HCT116 (cell line): ENCODE data around the gene SQSTM1. TPM values are rescaled to one million over a fixed set of nuclear protein-coding genes. Genes with fewer than 3 reads are reported as not detected.
A peak's percentile ranks its signal among the peaks of the same experiment; 100 is the strongest.

ENCODE experiments used
- ATAC-seq: fragments of 200-7000 bp; cut with Tn5 transposase; 2 replicates; pipeline ENCODE4 v1.9.1; 2020; ENCODE audit warnings: mild to moderate bottlenecking, moderate library complexity
- Bru-seq: library from RNA; stranded (reverse); fragments of 400-500 nt; gene quantifications from one replicate; lab custom pipeline; 2021; lab: Mats Ljungman, UMichigan
- BruChase-seq, 2 experiments: library from RNA; stranded (reverse); fragments of 400-500 nt; gene quantifications; one replicate each; lab custom pipeline; 2021; lab: Mats Ljungman, UMichigan
- BruUV-seq: library from RNA; stranded (reverse); fragments of 400-500 nt; replicated peaks from 2 replicates; lab custom pipeline; 2021; lab: Mats Ljungman, UMichigan
- CTCF ChIA-PET: fragments of 300-600 bp; sonication (Branson Sonifier 250); formaldehyde crosslinking; loops from one replicate; lab custom pipeline; 2021; ENCODE audit warnings: antibody characterized with exemption; lab: Charles Lee
- POLR2A ChIA-PET: fragments of 300-600, 350-600 bp; sonication (Branson Sonifier 250); formaldehyde crosslinking; loops from one replicate; lab custom pipeline; 2021; ENCODE audit warnings: antibody characterized with exemption; lab: Charles Lee
- RAD21 ChIA-PET, 2 experiments: fragments of 300-600 bp; sonication (Branson Sonifier 250); formaldehyde crosslinking; loops; one replicate each; lab custom pipeline; 2023; ENCODE audit warnings: low total read pairs in 2 of 2; ENCODE audit not compliant: uncharacterized antibody in 2 of 2, unreplicated experiment in 2 of 2, low non-redundant PET in 1 of 2; lab: Charles Lee
- DNase-seq: peaks from one replicate; pipeline ENCODE4 v3.0.0-alpha.2; 2010; ENCODE audit warnings: low read depth, low spot score
- H2AFZ ChIP-seq: fragments of 200-600 bp; shearing (Covaris generic), sonication (generic); 2 replicates; pipeline ENCODE4 v1.6.1; 2017; ENCODE audit warnings: low read depth, mixed run types, mixed read lengths, antibody characterized with exemption, low read length; ENCODE audit not compliant: poor library complexity, severe bottlenecking
- H3K27ac ChIP-seq: 2 replicates; pipeline ENCODE4 v1.5.1; 2012; ENCODE audit warnings: low read depth, low read length
- H3K27me3 ChIP-seq: fragments of 200-600 bp; sonication (generic); 2 replicates; pipeline ENCODE4 v1.6.1; 2016; ENCODE audit warnings: mixed run types, low read length, mixed read lengths; ENCODE audit not compliant: insufficient read depth
- H3K36me3 ChIP-seq, 2 experiments: fragments of 200-500 bp in 1 of 2; fragments of 200-600 bp in 1 of 2; sonication (Bioruptor generic) in 1 of 2; sonication (generic) in 1 of 2; 2 replicates each; pipeline versions ENCODE4 v1.5.1 to v1.6.1; 2014 to 2016; ENCODE audit warnings: low read length in 2 of 2, inconsistent platforms in 1 of 2, mixed read lengths in 1 of 2, mixed run types in 1 of 2; ENCODE audit not compliant: insufficient read depth in 2 of 2, control insufficient read depth in 1 of 2
- H3K4me1 ChIP-seq, 2 experiments: fragments of 200-600 bp in 1 of 2; sonication (generic) in 1 of 2; 2 replicates each; pipeline versions ENCODE4 v1.5.1 to v1.6.1; 2012 to 2017; ENCODE audit warnings: low read length in 2 of 2, inconsistent platforms in 1 of 2, mild to moderate bottlenecking in 1 of 2, mixed read lengths in 1 of 2, mixed run types in 1 of 2, moderate library complexity in 1 of 2; ENCODE audit not compliant: insufficient read depth in 2 of 2, control insufficient read depth in 1 of 2
- H3K4me2 ChIP-seq: fragments of 200-600 bp; sonication (generic); 2 replicates; pipeline ENCODE4 v1.6.1; 2017; ENCODE audit warnings: mixed run types, low read length, mixed read lengths
- H3K4me3 ChIP-seq, 2 experiments: fragments of 200-600 bp in 1 of 2; sonication (generic) in 1 of 2; replicated peaks in 1 of 2; 2 replicates each; pipeline ENCODE4 v1.5.1; 2011 to 2016; ENCODE audit warnings: low read length in 2 of 2, control low read depth in 1 of 2, low read depth in 1 of 2, mild to moderate bottlenecking in 1 of 2, mixed read lengths in 1 of 2, mixed run types in 1 of 2
- H3K79me2 ChIP-seq: fragments of 200-600 bp; sonication (generic); 2 replicates; pipeline ENCODE4 v1.6.1; 2017; ENCODE audit warnings: mild to moderate bottlenecking, mixed run types, low read length, moderate library complexity, mixed read lengths; ENCODE audit not compliant: insufficient read depth
- H3K9ac ChIP-seq: fragments of 200-600 bp; sonication (generic); 2 replicates; pipeline ENCODE4 v1.6.1; 2016; ENCODE audit warnings: low read length, mixed read lengths
- H3K9me2 ChIP-seq: fragments of 200-600 bp; sonication (generic), shearing (Covaris generic); 2 replicates; pipeline ENCODE4 v1.6.1; 2017; ENCODE audit warnings: mixed run types, mild to moderate bottlenecking, moderate library complexity; ENCODE audit not compliant: insufficient read depth
- H3K9me3 ChIP-seq, 2 experiments: fragments of 200-500 bp in 1 of 2; fragments of 200-600 bp in 1 of 2; sonication (Bioruptor generic) in 1 of 2; sonication (generic) in 1 of 2; 2 replicates each; pipeline ENCODE4 v1.6.1; 2014 to 2017; ENCODE audit warnings: low read length in 2 of 2, mixed read lengths in 2 of 2, inconsistent platforms in 1 of 2, low read depth in 1 of 2, mild to moderate bottlenecking in 1 of 2, mixed run types in 1 of 2, moderate library complexity in 1 of 2; ENCODE audit not compliant: control insufficient read depth in 1 of 2, insufficient read depth in 1 of 2
- H4K20me1 ChIP-seq: fragments of 200-600 bp; sonication (generic), shearing (Covaris generic); 2 replicates; pipeline ENCODE4 v1.6.1; 2017; ENCODE audit warnings: mixed run types, mild to moderate bottlenecking, moderate library complexity; ENCODE audit not compliant: insufficient read depth
- CEBPB ChIP-seq: IDR thresholded peaks from 2 replicates; pipeline ENCODE4 v1.6.1; 2012; ENCODE audit warnings: low read depth
- CTCF ChIP-seq, 3 experiments: fragments of 200-600 bp in 1 of 3; sonication (generic) in 1 of 3; IDR thresholded peaks in 2 of 3; conservative IDR thresholded peaks in 1 of 3; 2 replicates each; pipeline ENCODE4 v1.5.1; 2012 to 2017; ENCODE audit warnings: low read depth in 2 of 3, low read length in 2 of 3, antibody characterized with exemption in 1 of 3, borderline replicate concordance in 1 of 3, control low read depth in 1 of 3, mild to moderate bottlenecking in 1 of 3, mixed read lengths in 1 of 3, mixed run types in 1 of 3, moderate library complexity in 1 of 3; ENCODE audit not compliant: insufficient read depth in 1 of 3
- ELF1 ChIP-seq: IDR thresholded peaks from 2 replicates; pipeline ENCODE4 v1.6.1; 2012; ENCODE audit warnings: low read depth, borderline replicate concordance
- EZH2 ChIP-seq: fragments of 200-600 bp; sonication (generic); IDR thresholded peaks from 2 replicates; pipeline ENCODE4 v1.6.1; 2017; ENCODE audit warnings: antibody characterized with exemption, mixed run types
- EZH2phosphoT487 ChIP-seq: fragments of 200-600 bp; IDR thresholded peaks from 2 replicates; pipeline ENCODE4 v1.6.1; 2018; ENCODE audit warnings: antibody characterized with exemption, borderline replicate concordance
- POLR2A ChIP-seq: IDR thresholded peaks from 2 replicates; pipeline ENCODE4 v1.7.0; 2011; ENCODE audit warnings: borderline replicate concordance; ENCODE audit not compliant: insufficient read depth, insufficient read length; ENCODE audit errors: extremely low read depth
- POLR2AphosphoS5 ChIP-seq: IDR thresholded peaks from 2 replicates; pipeline ENCODE4 v1.6.1; 2011; ENCODE audit warnings: mild to moderate bottlenecking, low read depth, low read length, moderate library complexity
- RAD21 ChIP-seq: IDR thresholded peaks from 2 replicates; pipeline ENCODE4 v1.6.1; 2012; ENCODE audit warnings: low read depth, mild to moderate bottlenecking
- TCF7L2 ChIP-seq: IDR thresholded peaks from 2 replicates; pipeline ENCODE4 v1.7.0; 2011; ENCODE audit warnings: borderline replicate concordance, inconsistent platforms; ENCODE audit not compliant: insufficient read depth, insufficient read length; ENCODE audit errors: extremely low read depth
- ZFX ChIP-seq: fragments of 450-650 bp; IDR thresholded peaks from 2 replicates; pipeline ENCODE4 v1.6.1; 2017
- intact Hi-C: fragments of 100-400 bp; cut with micrococcal nuclease; formaldehyde crosslinking; loops from 2 replicates; pipeline ENCODE4 v1.10.0; 2022
- long read RNA-seq: library from polyadenylated mRNA; unstranded; transcript quantifications from one replicate; pipeline ENCODE4 v2.0.0, GENCODE V29; 2021; ENCODE audit not compliant: unreplicated experiment
- polyA plus RNA-seq: library from polyadenylated mRNA; unstranded; fragments of >200 nt; gene quantifications from 2 replicates; pipeline ENCODE4 v1.2.1, GENCODE V29; 2012; ENCODE audit warnings: missing spikeins
- total RNA-seq: library from RNA; stranded (reverse); gene quantifications from one replicate; pipeline ENCODE4 v1.2.1, GENCODE V29; 2021; ENCODE audit not compliant: unreplicated experiment
- TF ChIP-seq, protein P1 (sequence below): IDR thresholded peaks from 2 replicates; pipeline ENCODE4 v1.6.1; 2011; ENCODE audit warnings: mild to moderate bottlenecking, low read length, moderate library complexity; ENCODE audit not compliant: insufficient replicate concordance; ENCODE audit errors: extremely low read depth
- TF ChIP-seq, protein P2 (sequence below): IDR thresholded peaks from 2 replicates; pipeline ENCODE4 v1.6.1; 2012

The SQSTM1 gene
- total RNA-seq (299 TPM), Bru-seq, nascent RNA (percentile 98 among the genes with signal in this experiment), BruChase-seq, experiment 1, labeled RNA remaining after a 6-hour chase (percentile 99 among the genes with signal in this experiment), BruChase-seq, experiment 2, labeled RNA remaining after a 2-hour chase (percentile 98 among the genes with signal in this experiment)
- 298 and 317 TPM in 2 replicates for polyA plus RNA-seq
- long read RNA-seq, transcript SQSTM1-201 (7 exons, 2,253 nt), result minor isoform, 13 of 375 reads
- long read RNA-seq, transcript SQSTM1-202 (8 exons, 2,986 nt), result major isoform, 144 of 375 reads
- long read RNA-seq, partial matches to known transcripts, result 58 of 375 reads
- long read RNA-seq, other reads (novel, unspliced or antisense), result 159 of 375 reads

- H3K9me3 ChIP-seq, result no peaks in the 10 kb centered on the region
- H4K20me1 ChIP-seq, result peaks cover 12% of the 10 kb centered on the region; the same call in 1 of the 2 replicates
- H3K79me2 ChIP-seq, result peaks cover 49% of the 10 kb centered on the region
- H3K27me3 ChIP-seq, result no peaks in the 10 kb centered on the region
- ChIA-PET POLR2A (interaction anchor here (0.8 to 2.5 kb wide), 7 partner anchors 9 to 197 kb away, joined by 3 to 18 read pairs (median 4); partner anchors contain the start of genes HNRNPH1 and MAML1), CTCF (interaction anchor here (0.6 to 2.2 kb wide), 2 partner anchors 18 to 25 kb away, joined by 4 to 8 read pairs; no protein-coding TSS in a partner anchor), RAD21 (interaction anchor here in 1 of 2 experiments (1.2 kb wide), 1 partner anchor 14 kb away, joined by 3 read pairs; the partner anchor contains the start of gene MGAT4B)
- TF ChIP-seq CTCF (IDR thresholded peaks at IDR 0.05 in 2 of 3, conservative IDR thresholded peaks at IDR 0.05 in 1 of 3; ENCODE audit: borderline replicate concordance in 1 of 3, insufficient read depth in 1 of 3, low read depth in 2 of 3, low read length in 2 of 3), result no peak
- TF ChIP-seq, protein P1, sequence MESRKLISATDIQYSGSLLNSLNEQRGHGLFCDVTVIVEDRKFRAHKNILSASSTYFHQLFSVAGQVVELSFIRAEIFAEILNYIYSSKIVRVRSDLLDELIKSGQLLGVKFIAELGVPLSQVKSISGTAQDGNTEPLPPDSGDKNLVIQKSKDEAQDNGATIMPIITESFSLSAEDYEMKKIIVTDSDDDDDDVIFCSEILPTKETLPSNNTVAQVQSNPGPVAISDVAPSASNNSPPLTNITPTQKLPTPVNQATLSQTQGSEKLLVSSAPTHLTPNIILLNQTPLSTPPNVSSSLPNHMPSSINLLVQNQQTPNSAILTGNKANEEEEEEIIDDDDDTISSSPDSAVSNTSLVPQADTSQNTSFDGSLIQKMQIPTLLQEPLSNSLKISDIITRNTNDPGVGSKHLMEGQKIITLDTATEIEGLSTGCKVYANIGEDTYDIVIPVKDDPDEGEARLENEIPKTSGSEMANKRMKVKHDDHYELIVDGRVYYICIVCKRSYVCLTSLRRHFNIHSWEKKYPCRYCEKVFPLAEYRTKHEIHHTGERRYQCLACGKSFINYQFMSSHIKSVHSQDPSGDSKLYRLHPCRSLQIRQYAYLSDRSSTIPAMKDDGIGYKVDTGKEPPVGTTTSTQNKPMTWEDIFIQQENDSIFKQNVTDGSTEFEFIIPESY, result no peak
- TF ChIP-seq TCF7L2, result no peak
- TF ChIP-seq RAD21, result no peak
- TF ChIP-seq EZH2, result no peak
- TF ChIP-seq, protein P2, sequence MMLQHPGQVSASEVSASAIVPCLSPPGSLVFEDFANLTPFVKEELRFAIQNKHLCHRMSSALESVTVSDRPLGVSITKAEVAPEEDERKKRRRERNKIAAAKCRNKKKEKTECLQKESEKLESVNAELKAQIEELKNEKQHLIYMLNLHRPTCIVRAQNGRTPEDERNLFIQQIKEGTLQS, result no peak
- peak; percentile 98 for TF ChIP-seq ZFX
- peak; percentile 98 for TF ChIP-seq POLR2A
- TF ChIP-seq ELF1, result no peak
- TF ChIP-seq EZH2phosphoT487, result no peak
- TF ChIP-seq POLR2AphosphoS5, result peak; percentile 100
- no peak for TF ChIP-seq CEBPB
- no peaks in the 10 kb centered on the region for H3K9me2 ChIP-seq
- ATAC-seq, result peak; percentile 62
- H3K36me3 ChIP-seq, result peaks cover 28 to 39% of the 10 kb centered on the region in 2 experiments; a peak in 3 of 4 replicates
- intact Hi-C loops, result loop anchor here (2.0 kb wide), 2 partner anchors 14 to 38 kb away; partner anchors contain the start of genes MGAT4B and MRNIP
- peaks cover 35 to 54% of the 10 kb centered on the region in 2 experiments for H3K4me1 ChIP-seq
- no peak within 1 kb of the TSS for H2AFZ ChIP-seq
- H3K9ac ChIP-seq, result peak within 1 kb of the TSS; percentile 97
- peak within 1 kb of the TSS; percentile 94 for H3K4me2 ChIP-seq
- no TSS peak for BruUV-seq
- no peak for DNase-seq
- H3K27ac ChIP-seq, result peak within 1 kb of the TSS; percentile 99
- H3K4me3 ChIP-seq, result peak within 1 kb of the TSS; percentile 76 to 87
These were observed at the start of gene SQSTM1 for GRCh38 chr5:179820483-179821297. Gene SQSTM1 (plus strand): TSS chr5:179820905. CDS start chr5:179820937, 32 bp downstream.
